ENCODE data around the gene CNOT6.

GRCh38 chr5:180618829-180619562 lies 124.8 kb downstream of the CNOT6 start:
- TF ChIP-seq CTCF (tag by site-specific recombination; IDR thresholded peaks at IDR 0.05) (peak; percentile 74), ZNF175 (tag by site-specific recombination; IDR thresholded peaks at IDR 0.05) (no peak), REST (tag by site-specific recombination; IDR thresholded peaks at IDR 0.05) (no peak), YY1 (tag by site-specific recombination; IDR thresholded peaks at IDR 0.05) (peak; percentile 47), ZNF239 (tag by site-specific recombination; IDR thresholded peaks at IDR 0.05) (no peak), ZNF121 (tag by site-specific recombination; IDR thresholded peaks at IDR 0.05) (no peak), PRDM2 (tag by site-specific recombination; IDR thresholded peaks at IDR 0.05; ENCODE audit: borderline replicate concordance) (no peak), ZNF664 (tag by site-specific recombination; IDR thresholded peaks at IDR 0.05) (no peak)
